Transverse colon (tissue), 4 donors: ENCODE results near the gene RGS10. TPM values are rescaled to one million over a fixed set of nuclear protein-coding genes. Genes with fewer than 3 reads are reported as not detected.

Experiments
- DNase-seq: peaks from one replicate; pipeline ENCODE4 v3.0.0-alpha.2; 2019
- H3K27ac ChIP-seq, 4 donors: fragments of 200-600 bp; sonication (generic); 2 replicates each; pipeline ENCODE4 v1.5.1; 2016 to 2018; ENCODE audit warnings: inconsistent platforms in 4 of 4
- H3K27me3 ChIP-seq: fragments of 200-600 bp; sonication (generic); 2 replicates; pipeline ENCODE4 v1.5.1; 2017; ENCODE audit warnings: inconsistent platforms
- H3K36me3 ChIP-seq, 4 donors: fragments of 200-600 bp; sonication (generic); 2 replicates each; pipeline ENCODE4 v1.5.1; 2017 to 2019; ENCODE audit warnings: inconsistent platforms in 4 of 4
- H3K4me1 ChIP-seq, 4 donors: fragments of 200-600 bp; sonication (generic); 2 replicates each; pipeline ENCODE4 v1.5.1; 2017 to 2020; ENCODE audit warnings: inconsistent platforms in 4 of 4
- H3K4me3 ChIP-seq, 4 donors: fragments of 200-600 bp; sonication (generic); 1 replicate in 1 of 4; 2 replicates in 3 of 4; pipeline versions ENCODE4 v1.5.1 to v1.6.1; 2017 to 2019; ENCODE audit warnings: inconsistent platforms in 4 of 4
- H3K9me3 ChIP-seq, 2 donors: fragments of 200-600 bp; sonication (generic); 2 replicates each; pipeline ENCODE4 v1.5.1; 2017 to 2019; ENCODE audit warnings: inconsistent platforms in 2 of 2
- EP300 ChIP-seq: sonication (generic); formaldehyde crosslinking; IDR thresholded peaks from one replicate; pipeline ENCODE4 v1.6.1; 2017; ENCODE audit warnings: antibody characterized with exemption, low read depth
- POLR2A ChIP-seq: fragments of 450-650 bp; IDR thresholded peaks from one replicate; pipeline ENCODE4 v1.6.1; 2016; ENCODE audit warnings: antibody characterized with exemption, mild to moderate bottlenecking, moderate library complexity
- POLR2AphosphoS5 ChIP-seq, 3 donors: sonication (generic); formaldehyde crosslinking; IDR thresholded peaks; one replicate each; pipeline ENCODE4 v1.6.1; 2016; ENCODE audit warnings: antibody characterized with exemption in 3 of 3
- WGBS, 2 donors: methylation state at CpG; one replicate each; pipeline ENCODE4 v1.1.5; 2018; ENCODE audit warnings: low coverage in 1 of 2; 5-methylcytosine and 5-hydroxymethylcytosine counted together
- in situ Hi-C, 4 donors: fragments of 200-750 bp; cut with MboI; loops; one replicate each; pipeline versions ENCODE4 v1.15.0 to v1.15.1; 2017; ENCODE audit warnings: low sequenced_read_pairs in 3 of 4, low pct_ligation_motif_present in 1 of 4, low pct_unique_long_range_greater_than_20kb in 1 of 4
- intact Hi-C: fragments of 100-400 bp; cut with DNase I; formaldehyde crosslinking; loops from one replicate; pipeline ENCODE4 v1.15.1; 2023; ENCODE audit warnings: low total_unique reads
- total RNA-seq, 4 donors: library from RNA; depleted of rRNA; stranded (reverse); fragments of >200 nt; gene quantifications; one replicate each; pipeline ENCODE4 v1.1.0, GENCODE V29; 2016
- TF ChIP-seq, protein P1 (sequence below), 5 experiments: fragments of 200-600 bp in 3 of 5; fragments of 450-650 bp in 2 of 5; sonication (generic) in 3 of 5; IDR thresholded peaks; 1 replicate in 2 of 5; 2 replicates in 3 of 5; pipeline ENCODE4 v1.5.1; 2016 to 2017; ENCODE audit warnings: antibody characterized with exemption in 5 of 5, inconsistent platforms in 3 of 5, mild to moderate bottlenecking in 2 of 5, moderate library complexity in 1 of 5

The RGS10 gene
- total RNA-seq, 4 donors from 2014 or later: 26.3 to 47.1 (median 38.8) TPM

DNA sequence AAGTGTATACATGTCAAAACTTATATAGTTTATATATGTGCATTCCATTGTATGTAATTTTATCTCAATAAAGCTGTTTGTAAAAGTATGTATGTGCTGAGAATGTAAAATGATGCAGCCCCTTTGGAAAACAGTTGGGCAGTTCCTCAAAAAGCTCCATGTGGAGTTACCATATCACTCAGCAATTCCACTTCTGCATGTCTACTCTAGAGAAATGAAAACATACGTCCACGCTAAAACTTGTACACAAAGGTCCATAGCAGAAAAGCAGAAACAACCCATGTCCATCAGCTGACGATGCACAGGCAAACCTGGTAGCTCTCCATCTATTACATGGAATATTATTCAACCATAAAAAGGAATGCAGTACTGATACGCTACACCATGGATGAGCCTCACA is 8.3 kb upstream of the RGS10 start:
- TF ChIP-seq POLR2AphosphoS5 (IDR thresholded peaks at IDR 0.05): no peak
- TF ChIP-seq, protein P1, sequence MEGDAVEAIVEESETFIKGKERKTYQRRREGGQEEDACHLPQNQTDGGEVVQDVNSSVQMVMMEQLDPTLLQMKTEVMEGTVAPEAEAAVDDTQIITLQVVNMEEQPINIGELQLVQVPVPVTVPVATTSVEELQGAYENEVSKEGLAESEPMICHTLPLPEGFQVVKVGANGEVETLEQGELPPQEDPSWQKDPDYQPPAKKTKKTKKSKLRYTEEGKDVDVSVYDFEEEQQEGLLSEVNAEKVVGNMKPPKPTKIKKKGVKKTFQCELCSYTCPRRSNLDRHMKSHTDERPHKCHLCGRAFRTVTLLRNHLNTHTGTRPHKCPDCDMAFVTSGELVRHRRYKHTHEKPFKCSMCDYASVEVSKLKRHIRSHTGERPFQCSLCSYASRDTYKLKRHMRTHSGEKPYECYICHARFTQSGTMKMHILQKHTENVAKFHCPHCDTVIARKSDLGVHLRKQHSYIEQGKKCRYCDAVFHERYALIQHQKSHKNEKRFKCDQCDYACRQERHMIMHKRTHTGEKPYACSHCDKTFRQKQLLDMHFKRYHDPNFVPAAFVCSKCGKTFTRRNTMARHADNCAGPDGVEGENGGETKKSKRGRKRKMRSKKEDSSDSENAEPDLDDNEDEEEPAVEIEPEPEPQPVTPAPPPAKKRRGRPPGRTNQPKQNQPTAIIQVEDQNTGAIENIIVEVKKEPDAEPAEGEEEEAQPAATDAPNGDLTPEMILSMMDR (IDR thresholded peaks at IDR 0.05): no peak
- no peak for TF ChIP-seq POLR2A
- TF ChIP-seq EP300: no peak
- in situ Hi-C loops: no loop called here
- WGBS, 2 donors: 71 to 76% methylated on average over 3 to 4 of the region's 4 CpGs
- no peak overlapping the region for H3K27ac ChIP-seq
- H3K9me3 ChIP-seq: no peaks in the 10 kb centered on the region
- peaks cover 12% of the 10 kb centered on the region for H3K27me3 ChIP-seq
- intact Hi-C loops: no loop called here
- no peak for DNase-seq
- H3K4me3 ChIP-seq: no peak overlapping the region
- no peaks in the 10 kb centered on the region for H3K36me3 ChIP-seq
- peaks cover 0 to 2% (median 0%) of the 10 kb centered on the region in 4 donors for H3K4me1 ChIP-seq

DNA sequence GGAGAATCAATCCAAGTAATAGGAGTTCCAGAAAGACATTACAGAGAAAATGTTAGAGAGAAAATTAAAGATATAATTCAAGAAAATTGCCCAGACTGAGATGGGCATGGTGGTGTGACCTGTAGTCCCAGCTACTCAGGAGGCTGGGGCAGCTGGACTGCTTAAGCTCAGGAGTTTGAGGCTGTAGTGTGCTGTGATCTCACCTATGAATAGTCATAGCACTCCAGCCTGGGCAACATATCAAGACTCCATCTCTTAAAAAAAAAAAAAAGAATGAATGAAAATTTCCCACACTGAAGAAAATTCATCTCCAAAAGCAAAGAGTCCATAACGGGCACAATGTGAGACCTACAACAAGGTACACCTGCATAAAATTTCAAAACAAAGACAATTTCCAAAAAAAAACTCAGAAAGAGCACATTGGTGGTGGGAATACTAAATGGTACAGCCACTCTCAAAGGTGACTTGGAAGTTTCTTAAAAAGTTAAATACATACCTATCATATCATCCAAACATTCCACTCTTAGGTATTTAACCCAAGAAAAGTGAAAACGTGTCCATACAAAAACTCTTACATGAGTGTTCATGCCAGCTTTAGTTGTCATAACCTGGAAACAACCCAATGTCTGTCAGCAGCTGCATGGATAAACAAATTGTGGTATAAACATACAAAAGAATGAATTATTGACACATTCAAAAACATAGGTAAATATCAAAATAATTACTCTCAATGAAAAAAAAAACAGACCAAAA is 6.9 kb upstream of the RGS10 start:
- Histone ChIP-seq H3K4me1 (peaks cover 0 to 8% (median 0%) of the 10 kb centered on the region in 4 donors), H3K4me3 (no peak overlapping the region), H3K27ac (no peak overlapping the region), H3K36me3 (no peaks in the 10 kb centered on the region), H3K27me3 (peaks cover 12% of the 10 kb centered on the region), H3K9me3 (no peaks in the 10 kb centered on the region)
- 46 to 60% methylated on average over 2 of the region's 2 CpGs for WGBS, 2 donors
- intact Hi-C loops: loop anchor here (10.0 kb wide), 1 partner anchor 45 kb away; the partner anchor contains the start of gene TIAL1
- in situ Hi-C loops: no loop called here
- DNase-seq: no peak
- TF ChIP-seq POLR2A (no peak), EP300 (no peak), POLR2AphosphoS5 (IDR thresholded peaks at IDR 0.05) (no peak)
- TF ChIP-seq, protein P1 (IDR thresholded peaks at IDR 0.05): no peak

DNA sequence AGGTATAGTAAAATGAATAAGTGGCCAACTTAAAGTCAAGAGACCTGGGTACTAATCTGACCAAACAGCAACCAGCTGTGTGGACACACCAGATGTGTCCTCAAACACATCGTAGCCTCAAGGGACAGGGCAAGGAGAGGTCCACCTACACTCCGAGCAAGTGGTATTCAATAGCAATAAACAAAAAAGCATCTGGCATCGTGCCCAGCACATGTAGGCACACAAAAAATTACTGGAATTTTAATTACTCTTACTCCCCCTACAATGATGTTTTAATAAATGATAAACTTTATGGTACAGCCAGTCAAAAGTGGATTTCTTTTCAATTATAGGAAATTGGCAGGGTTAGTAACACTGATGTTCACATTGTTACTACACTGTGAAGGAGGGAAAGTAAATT is 3.5 kb upstream of the RGS10 start:
- TF ChIP-seq POLR2A (no peak), POLR2AphosphoS5 (IDR thresholded peaks at IDR 0.05) (no peak), EP300 (no peak)
- TF ChIP-seq, protein P1 (IDR thresholded peaks at IDR 0.05): no peak
- in situ Hi-C loops: no loop called here

DNA sequence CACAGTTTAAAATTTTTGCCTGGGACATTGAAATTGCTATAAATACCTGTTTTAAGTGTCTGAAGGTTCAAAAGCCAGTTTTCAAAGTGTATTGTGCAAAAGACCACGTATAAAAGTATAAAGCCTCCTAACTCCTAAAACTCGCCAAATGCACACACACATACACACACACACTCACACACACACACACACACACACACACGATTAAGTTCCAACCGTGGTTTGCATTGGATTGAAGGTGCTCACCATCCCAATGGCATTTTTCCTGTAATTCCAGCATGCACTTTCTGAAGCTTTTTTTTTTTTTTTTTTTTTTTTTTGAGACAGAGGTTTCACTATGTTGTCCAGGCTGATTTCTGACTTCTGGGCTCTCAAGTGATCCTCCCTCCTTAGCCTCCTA is 2.8 kb upstream of the RGS10 start:
- Histone ChIP-seq H3K27me3 (peaks cover 12% of the 10 kb centered on the region), H3K9me3 (no peaks in the 10 kb centered on the region), H3K36me3 (no peaks in the 10 kb centered on the region), H3K27ac (peak overlapping the region in 3 of 4 donors; percentile 86 to 95 (median 93)), H3K4me1 (peaks cover 6 to 24% (median 13%) of the 10 kb centered on the region in 4 donors), H3K4me3 (no peak overlapping the region)
- 44 to 52% methylated on average over 2 to 4 of the region's 4 CpGs for WGBS, 2 donors
- DNase-seq: no peak
- in situ Hi-C loops (no loop called here), intact Hi-C loops (loop anchor here (10.0 kb wide), 1 partner anchor 49 kb away; the partner anchor contains the start of gene TIAL1)
- TF ChIP-seq POLR2A (no peak), EP300 (no peak), POLR2AphosphoS5 (IDR thresholded peaks at IDR 0.05) (no peak)
- TF ChIP-seq, protein P1 (IDR thresholded peaks at IDR 0.05): no peak

More for the DNA sequence above, 3.5 kb upstream of the RGS10 start:
- H3K36me3 ChIP-seq: no peaks in the 10 kb centered on the region
- no peak overlapping the region for H3K4me3 ChIP-seq
- 11 to 40% methylated on average over 3 of the region's 3 CpGs for WGBS, 2 donors
- DNase-seq: no peak
- H3K9me3 ChIP-seq: no peaks in the 10 kb centered on the region
- peaks cover 6 to 19% (median 10%) of the 10 kb centered on the region in 4 donors for H3K4me1 ChIP-seq
- H3K27ac ChIP-seq: peak overlapping the region in 2 of 4 donors; percentile 1 to 40
- intact Hi-C loops: loop anchor here (10.0 kb wide), 1 partner anchor 49 kb away; the partner anchor contains the start of gene TIAL1
- H3K27me3 ChIP-seq: peaks cover 12% of the 10 kb centered on the region
